RWPE2 (cell line): ENCODE measurements around the gene TMEM63A.

Experiments
- ATAC-seq: fragments of 200-7000 bp; cut with Tn5 transposase; 3 replicates; pipeline ENCODE4 v1.9.1; 2021; ENCODE audit warnings: low read depth
- DNase-seq: peaks from one replicate; pipeline ENCODE4 v3.0.0-alpha.2; 2020; ENCODE audit warnings: low spot score
- H3K27ac ChIP-seq: fragments of 450-650 bp; 2 replicates; pipeline ENCODE4 v1.5.1; 2017; ENCODE audit warnings: mild to moderate bottlenecking; ENCODE audit not compliant: poor library complexity, severe bottlenecking
- H3K27me3 ChIP-seq: fragments of 250-450 bp; sonication (Bioruptor Pico); 2 replicates; pipeline ENCODE4 v1.5.1; 2021; ENCODE audit warnings: mild to moderate bottlenecking, moderate library complexity; ENCODE audit not compliant: insufficient read depth, poor library complexity, severe bottlenecking
- H3K36me3 ChIP-seq: fragments of 250-450 bp; sonication (Bioruptor Pico); 2 replicates; pipeline ENCODE4 v1.5.1; 2020; ENCODE audit warnings: low read depth, mild to moderate bottlenecking, moderate library complexity
- H3K4me1 ChIP-seq: fragments of 250-450 bp; sonication (Bioruptor Pico); 2 replicates; pipeline ENCODE4 v1.5.1; 2021; ENCODE audit warnings: mild to moderate bottlenecking, moderate library complexity; ENCODE audit not compliant: insufficient read depth, poor library complexity, severe bottlenecking
- H3K4me3 ChIP-seq: fragments of 250-450 bp; sonication (Bioruptor Pico); 2 replicates; pipeline ENCODE4 v1.5.1; 2021; ENCODE audit warnings: mild to moderate bottlenecking, moderate library complexity; ENCODE audit not compliant: severe bottlenecking
- H3K9me3 ChIP-seq: fragments of 250-450 bp; sonication (Bioruptor Pico); 2 replicates; pipeline ENCODE4 v1.5.1; 2021; ENCODE audit warnings: mild to moderate bottlenecking, moderate library complexity; ENCODE audit not compliant: severe bottlenecking
- TF ChIP-seq, protein P1 (sequence below): fragments of 450-650 bp; IDR thresholded peaks from one replicate; pipeline ENCODE4 v1.5.1; 2017; ENCODE audit warnings: mild to moderate bottlenecking, moderate library complexity; ENCODE audit not compliant: poor library complexity, severe bottlenecking

The TMEM63A gene

DNA sequence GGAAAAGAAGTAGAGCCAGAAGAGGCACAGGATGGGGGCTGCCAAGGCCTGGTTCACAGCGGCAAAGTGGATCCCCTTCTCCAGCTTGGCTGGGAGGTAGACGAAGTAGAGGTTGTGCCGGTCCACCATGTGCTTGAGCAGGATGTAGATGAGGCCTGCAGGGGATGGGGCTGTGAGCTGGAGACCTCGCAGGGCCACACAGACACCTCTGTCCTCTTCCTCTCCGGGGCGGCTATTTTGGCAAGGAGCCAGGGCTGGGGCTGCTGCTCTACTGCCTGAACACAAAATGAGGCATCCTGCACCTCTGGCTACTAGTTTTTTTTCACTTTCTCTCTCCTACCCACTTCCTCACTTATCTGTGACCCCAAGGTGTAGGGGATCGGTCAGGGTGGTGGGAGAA lies 32.3 kb downstream of the TMEM63A start:
- ATAC-seq (no peak), DNase-seq (no peak)
- Histone ChIP-seq H3K4me3 (no peak overlapping the region), H3K27me3 (no peaks in the 10 kb centered on the region), H3K36me3 (no peaks in the 10 kb centered on the region), H3K9me3 (no peaks in the 10 kb centered on the region), H3K27ac (no peak overlapping the region), H3K4me1 (no peaks in the 10 kb centered on the region)
- TF ChIP-seq, protein P1, sequence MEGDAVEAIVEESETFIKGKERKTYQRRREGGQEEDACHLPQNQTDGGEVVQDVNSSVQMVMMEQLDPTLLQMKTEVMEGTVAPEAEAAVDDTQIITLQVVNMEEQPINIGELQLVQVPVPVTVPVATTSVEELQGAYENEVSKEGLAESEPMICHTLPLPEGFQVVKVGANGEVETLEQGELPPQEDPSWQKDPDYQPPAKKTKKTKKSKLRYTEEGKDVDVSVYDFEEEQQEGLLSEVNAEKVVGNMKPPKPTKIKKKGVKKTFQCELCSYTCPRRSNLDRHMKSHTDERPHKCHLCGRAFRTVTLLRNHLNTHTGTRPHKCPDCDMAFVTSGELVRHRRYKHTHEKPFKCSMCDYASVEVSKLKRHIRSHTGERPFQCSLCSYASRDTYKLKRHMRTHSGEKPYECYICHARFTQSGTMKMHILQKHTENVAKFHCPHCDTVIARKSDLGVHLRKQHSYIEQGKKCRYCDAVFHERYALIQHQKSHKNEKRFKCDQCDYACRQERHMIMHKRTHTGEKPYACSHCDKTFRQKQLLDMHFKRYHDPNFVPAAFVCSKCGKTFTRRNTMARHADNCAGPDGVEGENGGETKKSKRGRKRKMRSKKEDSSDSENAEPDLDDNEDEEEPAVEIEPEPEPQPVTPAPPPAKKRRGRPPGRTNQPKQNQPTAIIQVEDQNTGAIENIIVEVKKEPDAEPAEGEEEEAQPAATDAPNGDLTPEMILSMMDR: no peak

DNA sequence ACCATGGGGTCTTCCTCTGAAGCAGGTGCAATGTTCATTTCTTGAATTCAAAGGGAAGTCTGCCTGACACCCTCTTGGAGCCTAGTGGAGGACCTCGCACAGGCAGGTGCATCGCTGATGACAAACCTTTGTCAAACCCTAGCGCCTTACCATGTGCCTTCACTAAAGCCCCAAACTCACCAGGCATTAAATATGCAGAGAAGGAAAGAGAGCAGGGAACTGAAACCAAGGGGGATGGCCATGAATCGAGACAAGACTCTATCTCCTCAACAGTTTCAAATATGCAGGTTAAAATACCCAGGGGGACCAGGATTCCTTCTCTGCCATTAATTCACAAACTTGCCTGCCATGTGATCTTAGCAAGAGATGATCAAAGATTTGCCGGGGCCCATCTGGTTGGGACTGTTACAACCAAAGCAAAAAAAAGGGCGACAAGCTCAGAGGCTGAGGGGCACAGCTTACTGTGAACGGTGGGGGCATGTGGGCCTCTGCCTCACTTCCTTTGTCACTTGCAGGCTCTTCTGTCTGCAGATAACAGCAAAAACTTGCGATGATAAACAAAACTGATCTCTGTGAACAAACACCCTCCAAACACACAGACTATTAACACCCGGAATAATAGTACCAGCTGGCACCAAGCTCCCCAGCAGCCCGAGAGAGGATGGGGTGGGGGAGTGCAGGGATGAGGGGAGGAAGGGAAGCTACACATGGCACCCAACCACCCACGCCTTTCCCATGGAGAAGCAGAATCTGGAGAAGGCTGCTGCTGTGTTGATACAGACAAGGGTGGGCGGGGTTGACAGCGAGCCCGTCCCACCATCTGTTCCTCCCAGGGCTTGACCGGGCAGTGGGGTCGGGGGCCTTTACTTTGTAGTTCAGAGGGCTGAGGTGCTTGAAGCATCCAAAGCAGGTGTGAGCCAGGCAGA lies 33.9 kb downstream of the TMEM63A start:
- TF ChIP-seq, protein P1: no peak
- Histone ChIP-seq H3K9me3 (no peaks in the 10 kb centered on the region), H3K4me1 (no peaks in the 10 kb centered on the region), H3K27ac (no peak overlapping the region), H3K36me3 (no peaks in the 10 kb centered on the region), H3K4me3 (no peak overlapping the region), H3K27me3 (no peaks in the 10 kb centered on the region)
- ATAC-seq (no peak), DNase-seq (no peak)

DNA sequence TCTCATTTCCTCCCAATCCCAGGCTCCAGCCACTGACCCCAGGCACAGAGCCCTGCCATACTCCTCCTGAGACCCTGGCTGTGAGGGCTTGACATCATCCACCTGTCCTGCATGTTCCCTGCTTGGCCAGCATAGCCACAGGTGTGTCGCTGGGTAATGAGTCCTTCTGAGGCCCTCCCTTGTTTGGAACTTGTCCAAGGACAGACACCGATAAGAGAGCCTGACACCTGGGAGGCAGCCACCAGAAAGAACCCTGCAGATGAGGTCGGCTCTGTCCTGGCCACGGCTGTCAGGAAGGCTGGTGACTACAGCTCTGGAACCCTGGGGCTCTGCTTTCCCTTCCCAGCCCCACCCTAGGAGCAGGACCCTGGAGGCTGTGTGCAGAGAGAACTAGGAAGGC lies 34.6 kb downstream of the TMEM63A start:
- DNase-seq: no peak
- H3K27me3 ChIP-seq: no peaks in the 10 kb centered on the region
- TF ChIP-seq, protein P1: no peak
- H3K36me3 ChIP-seq: no peaks in the 10 kb centered on the region
- H3K9me3 ChIP-seq: no peaks in the 10 kb centered on the region
- H3K4me1 ChIP-seq: no peaks in the 10 kb centered on the region
- H3K4me3 ChIP-seq: no peak overlapping the region
- no peak for ATAC-seq
- H3K27ac ChIP-seq: no peak overlapping the region

DNA sequence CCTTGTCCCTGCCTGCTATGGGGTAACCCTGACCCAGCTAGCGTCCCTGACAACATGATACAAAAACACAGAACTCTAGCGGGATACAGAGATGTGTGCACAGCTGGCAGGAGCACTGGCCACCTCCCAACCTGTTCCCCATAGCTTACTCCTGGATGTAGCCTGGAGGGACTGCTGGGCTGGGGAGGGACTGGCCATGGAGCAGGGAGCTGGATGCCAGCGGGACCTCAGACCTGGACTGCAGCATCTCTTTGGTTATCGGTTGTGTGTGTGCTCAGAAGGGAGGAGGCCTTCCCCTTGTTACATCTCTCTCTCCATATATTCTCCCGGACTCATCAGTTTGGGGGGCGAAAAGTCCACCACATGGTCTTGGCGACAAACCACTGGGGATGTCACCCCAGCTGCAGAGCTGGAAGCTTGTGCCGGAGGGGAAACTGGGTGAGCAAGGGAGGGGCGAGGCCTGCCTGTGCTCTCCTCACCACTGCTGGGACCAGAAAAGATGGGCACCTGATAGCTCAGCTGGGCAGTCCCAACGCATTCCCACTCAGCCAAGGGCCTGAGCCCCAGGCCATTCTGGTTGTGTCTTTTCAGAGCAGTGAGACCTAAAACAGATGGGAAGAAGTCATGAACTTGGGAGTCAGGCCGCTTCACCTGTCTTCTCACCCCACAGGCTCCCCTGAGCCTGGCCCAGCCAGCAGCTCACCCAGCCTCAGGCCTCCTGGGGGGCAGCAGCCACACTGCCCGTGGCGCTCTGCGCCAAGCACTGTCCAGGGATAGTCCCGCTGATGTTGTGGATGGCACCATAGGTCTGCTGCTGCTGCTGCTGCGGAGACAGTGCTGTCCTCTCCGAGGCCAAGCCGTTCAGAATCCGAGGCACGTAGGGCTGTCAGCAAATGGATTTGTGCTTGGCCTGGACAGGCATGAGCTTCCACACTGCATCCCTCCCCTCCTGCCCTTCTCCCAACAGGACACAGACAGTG lies 35.6 kb downstream of the TMEM63A start:
- Histone ChIP-seq H3K9me3 (no peaks in the 10 kb centered on the region), H3K27ac (no peak overlapping the region), H3K27me3 (no peaks in the 10 kb centered on the region), H3K4me3 (no peak overlapping the region), H3K4me1 (no peaks in the 10 kb centered on the region), H3K36me3 (no peaks in the 10 kb centered on the region)
- ATAC-seq: no peak
- DNase-seq: no peak
- TF ChIP-seq, protein P1: no peak
